HL-60 (cell line): ENCODE results near the gene PTGES.

Experiments
- CTCF ChIP-seq: IDR thresholded peaks from one replicate; pipeline ENCODE4 v1.5.1; 2011; ENCODE audit warnings: low read length, control low read depth, inconsistent platforms; ENCODE audit not compliant: insufficient read depth
- GABPA ChIP-seq: IDR thresholded peaks from 2 replicates; pipeline ENCODE4 v1.6.1; 2012; ENCODE audit warnings: low read depth
- POLR2AphosphoS5 ChIP-seq: IDR thresholded peaks from 2 replicates; pipeline ENCODE4 v1.6.1; 2012; ENCODE audit warnings: low read depth
- REST ChIP-seq: IDR thresholded peaks from 2 replicates; pipeline ENCODE4 v1.6.1; 2012; ENCODE audit warnings: low read depth; ENCODE audit not compliant: insufficient replicate concordance

GRCh38 chr9:129724456-129725190 is 28.2 kb downstream of the PTGES start:
- TF ChIP-seq CTCF (no peak), REST (no peak), GABPA (no peak), POLR2AphosphoS5 (no peak)
